Measurements from ENCODE around the gene SCAF1. TPM values are rescaled to one million over a fixed set of nuclear protein-coding genes. Genes with fewer than 3 reads are reported as not detected.

The SCAF1 gene
- total RNA-seq, 6 donors from 2014 or later = 28.6 to 98.5 (median 71.0) TPM

- Histone ChIP-seq H3K27me3 (no peaks in the 10 kb centered on the region), H3K36me3 (peaks cover 25 to 79% (median 72%) of the 10 kb centered on the region in 4 donors), H3K27ac (no peak overlapping the region), H3K4me3 (no peak overlapping the region), H3K9me3 (no peaks in the 10 kb centered on the region), H3K4me1 (peaks cover 9 to 17% (median 11%) of the 10 kb centered on the region in 4 donors)
- ATAC-seq (ENCODE audit: low FRiP score in 2 of 2) = no peak
- DNase-seq = no peak
- TF ChIP-seq CTCF (IDR thresholded peaks at IDR 0.05) (no peak), POLR2A (IDR thresholded peaks at IDR 0.05) (no peak), EP300 (IDR thresholded peaks at IDR 0.05) (no peak), POLR2AphosphoS5 (IDR thresholded peaks at IDR 0.05) (no peak)
- WGBS, 2 donors = 85 to 96% methylated on average over 7 to 15 of the region's 15 CpGs
Observed at GRCh38 chr19:49660338-49660961, 18.4 kb downstream of the SCAF1 start.

GRCh38 chr19:49662011-49662410 lies 20.0 kb downstream of the SCAF1 start:
- no peak overlapping the region for H3K27ac ChIP-seq
- H3K27me3 ChIP-seq = no peaks in the 10 kb centered on the region
- no peaks in the 10 kb centered on the region for H3K9me3 ChIP-seq
- DNase-seq (peak in 1 of 2 donors; percentile 69), ATAC-seq (ENCODE audit: low FRiP score in 2 of 2) (no peak)
- TF ChIP-seq POLR2A (IDR thresholded peaks at IDR 0.05) (no peak), EP300 (IDR thresholded peaks at IDR 0.05) (no peak), POLR2AphosphoS5 (IDR thresholded peaks at IDR 0.05) (no peak), CTCF (IDR thresholded peaks at IDR 0.05) (no peak)
- H3K36me3 ChIP-seq = peaks cover 10 to 63% (median 57%) of the 10 kb centered on the region in 4 donors
- H3K4me3 ChIP-seq = no peak overlapping the region
- WGBS, 2 donors = 96 to 100% methylated on average over 1 to 16 of the region's 16 CpGs
- peaks cover 17 to 29% (median 20%) of the 10 kb centered on the region in 4 donors for H3K4me1 ChIP-seq

GRCh38 chr19:49663224-49663623 lies 21.2 kb downstream of the SCAF1 start:
- peak in 1 of 2 donors; percentile 15 for DNase-seq
- H3K36me3 ChIP-seq = peaks cover 10 to 51% (median 45%) of the 10 kb centered on the region in 4 donors
- no peak for TF ChIP-seq POLR2A (IDR thresholded peaks at IDR 0.05)
- TF ChIP-seq POLR2AphosphoS5 (IDR thresholded peaks at IDR 0.05) = no peak
- TF ChIP-seq CTCF (IDR thresholded peaks at IDR 0.05) = no peak
- no peak for TF ChIP-seq EP300 (IDR thresholded peaks at IDR 0.05)
- ATAC-seq (ENCODE audit: low FRiP score in 2 of 2) = no peak
- H3K27ac ChIP-seq = peak overlapping the region in 3 of 4 donors; percentile 82 to 93 (median 90)
- WGBS, 2 donors = 83 to 91% methylated on average over 7 to 12 of the region's 12 CpGs
- H3K9me3 ChIP-seq = no peaks in the 10 kb centered on the region
- H3K4me1 ChIP-seq = peaks cover 17 to 29% (median 20%) of the 10 kb centered on the region in 4 donors
- H3K27me3 ChIP-seq = no peaks in the 10 kb centered on the region
- peak overlapping the region in 2 of 4 donors; percentile 72 to 73 for H3K4me3 ChIP-seq

- Histone ChIP-seq H3K27me3 (no peaks in the 10 kb centered on the region), H3K4me1 (peaks cover 17 to 29% (median 20%) of the 10 kb centered on the region in 4 donors), H3K27ac (peak overlapping the region; percentile 82 to 93 (median 86)), H3K9me3 (no peaks in the 10 kb centered on the region), H3K4me3 (peak overlapping the region; percentile 63 to 80 (median 72)), H3K36me3 (peaks cover 4 to 39% (median 33%) of the 10 kb centered on the region in 4 donors)
- peak; percentile 94 to 97 for DNase-seq
- ATAC-seq (ENCODE audit: low FRiP score in 2 of 2) = peak; percentile 92
- WGBS, 2 donors = 0 to 1% methylated on average over 23 to 43 of the region's 53 CpGs
- TF ChIP-seq CTCF (IDR thresholded peaks at IDR 0.05) (peak in 5 of 6 experiments; percentile 38 to 70 (median 47)), EP300 (IDR thresholded peaks at IDR 0.05) (no peak), POLR2A (IDR thresholded peaks at IDR 0.05) (peak in 2 of 4 donors; percentile 48 to 69), POLR2AphosphoS5 (IDR thresholded peaks at IDR 0.05) (peak; percentile 52 to 88)
Observed at GRCh38 chr19:49664171-49665035, 22.4 kb downstream of the SCAF1 start.

Data from upper lobe of left lung (tissue), 6 donors.